G401.6 (cell line): ENCODE data around the gene IQCK.

Experiments
- FAIRE-seq: peaks from 2 replicates; lab custom pipeline; 2012; peaks lifted over from hg19 to GRCh38; lab: Jason Lieb, UNC

The IQCK gene

GRCh38 chr16:19861133-19861532 lies 143.1 kb downstream of the IQCK start:
- FAIRE-seq, result no peak

- no peak for FAIRE-seq
These were observed 143.8 kb downstream of the IQCK start for GRCh38 chr16:19861811-19862327.

- FAIRE-seq, result no peak
These were observed 145.9 kb downstream of the IQCK start for GRCh38 chr16:19863990-19864389.

- no peak for FAIRE-seq
These were observed 146.5 kb downstream of the IQCK start for GRCh38 chr16:19864566-19864965.

- FAIRE-seq, result no peak
These were observed 150.3 kb downstream of the IQCK start for GRCh38 chr16:19868421-19868820.

GRCh38 chr16:19871721-19872120 lies 153.7 kb downstream of the IQCK start:
- no peak for FAIRE-seq

- FAIRE-seq, result no peak
These were observed 154.2 kb downstream of the IQCK start for GRCh38 chr16:19872179-19872863.

GRCh38 chr16:19872935-19873334 lies 154.9 kb downstream of the IQCK start:
- FAIRE-seq, result no peak

GRCh38 chr16:19874026-19874425 lies 156.0 kb downstream of the IQCK start:
- FAIRE-seq, result no peak

- no peak for FAIRE-seq
These were observed 156.9 kb downstream of the IQCK start for GRCh38 chr16:19874851-19875546.

- no peak for FAIRE-seq
These were observed 157.8 kb downstream of the IQCK start for GRCh38 chr16:19875900-19876299.

GRCh38 chr16:19876501-19877059 lies 158.5 kb downstream of the IQCK start:
- no peak for FAIRE-seq

GRCh38 chr16:19878757-19879156 lies 160.7 kb downstream of the IQCK start:
- no peak for FAIRE-seq

GRCh38 chr16:19879241-19879792 lies 161.2 kb downstream of the IQCK start:
- FAIRE-seq, result no peak

GRCh38 chr16:19881028-19881427 lies 163.0 kb downstream of the IQCK start:
- FAIRE-seq, result no peak

GRCh38 chr16:19881783-19882182 lies 163.7 kb downstream of the IQCK start:
- no peak for FAIRE-seq

GRCh38 chr16:19882186-19882585 lies 164.1 kb downstream of the IQCK start:
- no peak for FAIRE-seq

GRCh38 chr16:19882646-19883045 lies 164.6 kb downstream of the IQCK start:
- no peak for FAIRE-seq

GRCh38 chr16:19883296-19883965 lies 165.4 kb downstream of the IQCK start:
- FAIRE-seq, result no peak

- no peak for FAIRE-seq
These were observed 166.0 kb downstream of the IQCK start for GRCh38 chr16:19883966-19884485.

- FAIRE-seq, result no peak
These were observed 166.8 kb downstream of the IQCK start, which contains the start of gene GPRC5B for GRCh38 chr16:19884611-19885450. GPRC5B (minus strand) TSS chr16:19884848; CDS start chr16:19872845, 12,003 bp downstream.
